Caco-2 (cell line): ENCODE data around the gene PAK6. TPM values are rescaled to one million over a fixed set of nuclear protein-coding genes. Genes with fewer than 3 reads are reported as not detected.

Source experiments
- BruUV-seq: library from RNA; stranded (reverse); fragments of 400-500 nt; replicated peaks from 2 replicates; lab custom pipeline; 2021; lab: Mats Ljungman, UMichigan
- CTCF ChIA-PET: fragments of 300-600 bp; sonication (Branson Sonifier 250); formaldehyde crosslinking; loops from one replicate; lab custom pipeline; 2022; ENCODE audit warnings: antibody characterized with exemption; lab: Charles Lee
- POLR2A ChIA-PET: fragments of 300-600 bp; sonication (Branson Sonifier 250); formaldehyde crosslinking; loops from one replicate; lab custom pipeline; 2022; ENCODE audit warnings: antibody characterized with exemption; lab: Charles Lee
- DNase-seq, 2 experiments: peaks; one replicate each; pipeline versions ENCODE4 v3.0.0 to v3.0.0-alpha.2; 2020 to 2022
- H3K27me3 ChIP-seq: replicated peaks from 2 replicates; pipeline ENCODE4 v1.6.0; 2011; ENCODE audit warnings: low read length; ENCODE audit not compliant: control insufficient read depth, insufficient read depth
- H3K36me3 ChIP-seq: 2 replicates; pipeline ENCODE4 v1.5.1; 2011; ENCODE audit warnings: low read length; ENCODE audit not compliant: control insufficient read depth, insufficient read depth
- H3K4me1 ChIP-seq: fragments of 250-450 bp; sonication (Bioruptor Pico); 2 replicates; pipeline ENCODE4 v1.5.1; 2020; ENCODE audit warnings: mild to moderate bottlenecking
- H3K4me3 ChIP-seq: 2 replicates; pipeline ENCODE4 v1.5.1; 2011; ENCODE audit warnings: low read depth, mild to moderate bottlenecking, control low read depth, low read length
- H3K9me3 ChIP-seq: fragments of 250-450 bp; sonication (Bioruptor Pico); 2 replicates; pipeline ENCODE4 v1.5.1; 2020; ENCODE audit warnings: mild to moderate bottlenecking, moderate library complexity
- H3K27ac Mint-ChIP-seq: one replicate; pipeline ENCODE4 v1.8.0; 2022; ENCODE audit warnings: mixed read lengths; ENCODE audit not compliant: unreplicated experiment
- H3K27me3 Mint-ChIP-seq: one replicate; pipeline ENCODE4 v1.8.0; 2022; ENCODE audit warnings: mixed read lengths; ENCODE audit not compliant: insufficient read depth, unreplicated experiment
- H3K36me3 Mint-ChIP-seq: one replicate; pipeline ENCODE4 v1.8.0; 2022; ENCODE audit warnings: mild to moderate bottlenecking, mixed read lengths; ENCODE audit not compliant: insufficient read depth, unreplicated experiment
- H3K4me1 Mint-ChIP-seq: one replicate; pipeline ENCODE4 v1.8.0; 2022; ENCODE audit warnings: low read depth, mixed read lengths; ENCODE audit not compliant: unreplicated experiment
- H3K4me3 Mint-ChIP-seq: one replicate; pipeline ENCODE4 v1.8.0; 2022; ENCODE audit warnings: mild to moderate bottlenecking, moderate library complexity, mixed read lengths; ENCODE audit not compliant: unreplicated experiment
- H3K9me3 Mint-ChIP-seq: one replicate; pipeline ENCODE4 v1.8.0; 2022; ENCODE audit warnings: mixed read lengths; ENCODE audit not compliant: unreplicated experiment
- CTCF ChIP-seq, 2 experiments: fragments of 200-600 bp in 1 of 2; IDR thresholded peaks; 1 replicate in 1 of 2; 2 replicates in 1 of 2; pipeline versions ENCODE4 v1.5.1 to v1.8.0; 2011 to 2022; ENCODE audit warnings: antibody characterized with exemption in 1 of 2, control low read depth in 1 of 2, inconsistent platforms in 1 of 2, low read depth in 1 of 2, low read length in 1 of 2, mild to moderate bottlenecking in 1 of 2, moderate library complexity in 1 of 2; ENCODE audit not compliant: insufficient read depth in 1 of 2, severe bottlenecking in 1 of 2, unreplicated experiment in 1 of 2
- intact Hi-C: fragments of 100-400 bp; cut with micrococcal nuclease; formaldehyde crosslinking; loops from one replicate; pipeline ENCODE4 v1.10.0; 2022; ENCODE audit not compliant: unreplicated experiment
- total RNA-seq: library from RNA; stranded (reverse); gene quantifications from 2 replicates; pipeline ENCODE4 v1.2.3, GENCODE V29; 2022

Gene PAK6
- total RNA-seq, 1 experiment from 2014 or later = 20.7 TPM

- Histone ChIP-seq H3K4me1 (peaks cover 6% of the 10 kb centered on the region), H3K4me3 (no peak overlapping the region), H3K9me3 (no peaks in the 10 kb centered on the region; the same call in 1 of the 2 replicates), H3K27me3 (no peaks in the 10 kb centered on the region), H3K36me3 (no peaks in the 10 kb centered on the region)
- H3K9me3 Mint-ChIP-seq = no peaks in the 10 kb centered on the region
- no peak overlapping the region for H3K27ac Mint-ChIP-seq
- intact Hi-C loops = no loop called here
- peaks cover 11% of the 10 kb centered on the region for H3K4me1 Mint-ChIP-seq
- BruUV-seq = no TSS peak
- ChIA-PET POLR2A (no interaction called here), CTCF (interaction anchor here (1.2 kb wide), 1 partner anchor 12 kb away, joined by 4 read pairs; the partner anchor contains the start of gene PLCB2)
- no peak for DNase-seq
- no peaks in the 10 kb centered on the region for H3K27me3 Mint-ChIP-seq
- no peak for TF ChIP-seq CTCF (IDR thresholded peaks at IDR 0.05; ENCODE audit: insufficient read depth in 1 of 2, low read depth in 1 of 2, low read length in 1 of 2, severe bottlenecking in 1 of 2, unreplicated experiment in 1 of 2)
- H3K4me3 Mint-ChIP-seq = no peak overlapping the region
- H3K36me3 Mint-ChIP-seq = no peaks in the 10 kb centered on the region
Measured at GRCh38 chr15:40295877-40296560, 57.2 kb downstream of the PAK6 start.

DNA sequence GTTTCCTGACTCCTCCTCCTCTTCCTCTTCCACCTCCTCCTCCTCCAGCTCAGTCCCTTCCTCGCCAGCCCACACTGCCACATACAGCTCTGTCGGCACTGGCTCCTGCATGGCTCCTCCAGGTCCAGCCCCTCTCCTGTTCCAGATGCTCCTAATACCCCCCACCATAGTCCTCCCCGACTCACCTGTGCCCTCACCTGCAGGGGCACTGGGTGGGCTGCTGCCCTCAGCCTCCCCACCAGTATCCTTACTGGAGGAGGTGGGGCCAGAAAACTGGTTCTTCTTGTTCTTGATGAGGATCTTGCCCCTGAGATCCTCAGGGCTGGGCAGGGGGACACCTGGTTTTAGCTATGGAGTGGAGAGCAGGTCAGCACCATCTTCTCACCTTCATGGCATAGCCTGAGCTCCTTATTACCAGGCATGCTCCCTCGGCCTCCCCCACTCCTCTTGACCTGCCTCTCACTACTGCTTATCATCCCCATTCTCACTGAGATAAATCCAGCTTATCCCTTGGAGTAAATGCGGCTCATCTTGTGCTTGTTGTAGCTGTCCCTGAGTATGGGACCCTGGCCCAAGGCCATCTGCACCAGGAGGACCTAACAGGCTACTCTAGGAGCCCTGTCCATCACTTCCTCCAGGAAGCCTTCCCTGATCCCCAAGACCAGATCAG lies 57.8 kb downstream of the PAK6 start:
- Mint-ChIP-seq H3K9me3 (no peaks in the 10 kb centered on the region), H3K4me1 (peaks cover 11% of the 10 kb centered on the region), H3K27me3 (no peaks in the 10 kb centered on the region), H3K36me3 (no peaks in the 10 kb centered on the region), H3K27ac (no peak overlapping the region), H3K4me3 (no peak overlapping the region)
- no peaks in the 10 kb centered on the region for H3K36me3 ChIP-seq
- H3K4me3 ChIP-seq = no peak overlapping the region
- peaks cover 6% of the 10 kb centered on the region for H3K4me1 ChIP-seq
- no TSS peak for BruUV-seq
- no peak for TF ChIP-seq CTCF (IDR thresholded peaks at IDR 0.05; ENCODE audit: insufficient read depth in 1 of 2, low read depth in 1 of 2, low read length in 1 of 2, severe bottlenecking in 1 of 2, unreplicated experiment in 1 of 2)
- POLR2A ChIA-PET = no interaction called here
- H3K9me3 ChIP-seq = no peaks in the 10 kb centered on the region; the same call in 1 of the 2 replicates
- no peak for DNase-seq
- intact Hi-C loops = no loop called here
- CTCF ChIA-PET = interaction anchor here (0.7 to 1.2 kb wide), 2 partner anchors 12 to 64 kb away, joined by 4 read pairs; partner anchors contain the start of gene PLCB2
- no peaks in the 10 kb centered on the region for H3K27me3 ChIP-seq

- no peaks in the 10 kb centered on the region for H3K36me3 ChIP-seq
- H3K27me3 Mint-ChIP-seq = no peaks in the 10 kb centered on the region
- H3K4me1 Mint-ChIP-seq = peaks cover 11% of the 10 kb centered on the region
- peaks cover 6% of the 10 kb centered on the region for H3K4me1 ChIP-seq
- H3K36me3 Mint-ChIP-seq = no peaks in the 10 kb centered on the region
- H3K4me3 Mint-ChIP-seq = no peak overlapping the region
- DNase-seq = no peak
- ChIA-PET POLR2A (no interaction called here), CTCF (interaction anchor here (0.7 kb wide), 1 partner anchor 63 kb away, joined by 4 read pairs; no protein-coding TSS in a partner anchor)
- intact Hi-C loops = no loop called here
- no peaks in the 10 kb centered on the region; the same call in 1 of the 2 replicates for H3K9me3 ChIP-seq
- no peak for TF ChIP-seq CTCF (IDR thresholded peaks at IDR 0.05; ENCODE audit: insufficient read depth in 1 of 2, low read depth in 1 of 2, low read length in 1 of 2, severe bottlenecking in 1 of 2, unreplicated experiment in 1 of 2)
- H3K9me3 Mint-ChIP-seq = no peaks in the 10 kb centered on the region
- no peak overlapping the region for H3K4me3 ChIP-seq
- H3K27ac Mint-ChIP-seq = no peak overlapping the region
- no peaks in the 10 kb centered on the region for H3K27me3 ChIP-seq
- no TSS peak for BruUV-seq
Measured at GRCh38 chr15:40297356-40297755, 58.5 kb downstream of the PAK6 start.
